DMS 273 treated with DMSO at 0.1 percent for 48 hours (cell line): ENCODE measurements around the gene UNC13B.
"Not testable (repeated sequence)": the region's sequence is repeated elsewhere in the genome, so short reads cannot be mapped to it uniquely, and the experiment has no call there.

ENCODE experiments used
- DNase-seq: peaks from one replicate; lab custom pipeline; 2025; lab: John Stamatoyannopoulos, UW

UNC13B gene

DNA sequence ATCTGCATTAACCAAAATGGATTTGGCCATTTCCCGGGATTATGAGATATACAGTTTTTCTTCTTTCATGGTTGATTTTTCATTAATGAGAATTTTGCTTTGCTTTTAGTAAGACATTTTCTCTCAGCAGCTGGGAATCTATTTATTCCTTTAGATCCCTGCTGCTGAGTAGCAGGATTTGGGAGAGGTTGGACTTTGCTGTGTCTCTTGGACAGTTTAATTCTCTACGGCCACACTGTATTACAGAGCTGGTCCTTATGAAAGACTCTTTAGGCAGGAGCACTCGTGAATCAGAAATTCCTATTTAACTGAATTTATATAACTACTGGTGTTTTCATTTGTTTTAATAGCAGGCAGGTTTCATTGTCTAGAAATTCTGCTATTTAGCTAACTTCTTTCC lies 1.6 kb downstream of the UNC13B start:
- DNase-seq: no peak

GRCh38 chr9:35164711-35165110 lies 2.9 kb downstream of the UNC13B start:
- DNase-seq: no peak

DNA sequence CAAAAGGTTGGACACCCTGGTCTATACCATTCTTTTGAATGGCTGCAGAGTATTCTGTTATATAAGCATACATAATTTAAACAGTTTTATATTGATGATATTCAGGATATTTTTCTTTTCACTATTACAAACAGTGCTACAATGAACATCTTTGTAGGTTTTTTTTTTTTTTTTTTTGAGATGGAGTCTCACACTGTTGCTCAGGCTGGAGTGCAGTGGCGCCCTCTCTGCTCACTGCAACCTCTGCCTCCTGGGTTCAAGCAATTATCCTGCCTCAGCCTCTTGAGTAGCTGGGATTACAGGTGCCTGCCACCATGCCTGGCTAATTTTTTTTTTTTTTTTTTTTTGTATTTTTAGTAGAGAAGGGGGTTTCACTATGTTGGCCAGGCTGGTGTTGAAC lies 5.6 kb downstream of the UNC13B start:
- DNase-seq: not testable (repeated sequence)

- no peak for DNase-seq
Measured at GRCh38 chr9:35168963-35169362, 7.2 kb downstream of the UNC13B start.

DNA sequence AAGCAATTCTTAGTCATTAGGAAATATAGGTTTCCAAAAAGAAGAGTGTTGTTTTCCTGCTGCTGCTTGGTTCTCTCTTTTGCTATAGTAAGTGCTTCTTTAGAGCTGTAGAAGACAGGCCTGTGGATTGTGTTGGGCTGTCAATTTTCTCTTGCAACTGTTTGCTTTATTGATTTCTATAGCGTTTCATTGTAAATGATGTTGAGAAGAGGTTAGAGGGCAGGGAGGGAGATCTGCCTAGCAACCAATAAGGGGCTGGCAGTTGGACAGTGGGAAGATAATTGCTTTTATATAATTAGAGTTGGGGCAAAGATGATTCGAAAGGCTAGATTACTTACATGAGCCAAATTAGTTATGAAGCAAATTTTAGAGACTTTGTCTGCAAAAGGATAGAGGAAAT lies 11.1 kb downstream of the UNC13B start:
- no peak for DNase-seq

DNA sequence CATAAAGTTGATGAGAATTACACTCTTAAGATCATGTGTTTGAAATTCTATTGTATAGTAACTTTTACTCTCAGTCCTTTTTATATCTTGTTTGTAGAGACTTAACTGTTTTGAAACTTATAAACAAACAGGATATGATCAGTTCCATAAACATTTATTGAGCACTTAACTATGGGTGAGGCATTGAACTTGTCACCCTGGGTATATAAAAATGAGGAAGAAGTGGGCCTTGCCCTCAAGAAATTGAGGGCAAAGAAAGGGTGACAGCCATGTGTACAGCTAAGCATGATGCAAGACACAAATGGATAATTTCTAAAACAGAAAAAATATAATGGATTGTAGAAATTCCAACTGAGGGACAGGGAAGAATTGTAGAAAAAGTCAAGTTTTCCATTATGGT lies 15.7 kb downstream of the UNC13B start:
- DNase-seq: no peak

- DNase-seq: no peak
Measured at GRCh38 chr9:35179347-35180280, 17.8 kb downstream of the UNC13B start.

DNA sequence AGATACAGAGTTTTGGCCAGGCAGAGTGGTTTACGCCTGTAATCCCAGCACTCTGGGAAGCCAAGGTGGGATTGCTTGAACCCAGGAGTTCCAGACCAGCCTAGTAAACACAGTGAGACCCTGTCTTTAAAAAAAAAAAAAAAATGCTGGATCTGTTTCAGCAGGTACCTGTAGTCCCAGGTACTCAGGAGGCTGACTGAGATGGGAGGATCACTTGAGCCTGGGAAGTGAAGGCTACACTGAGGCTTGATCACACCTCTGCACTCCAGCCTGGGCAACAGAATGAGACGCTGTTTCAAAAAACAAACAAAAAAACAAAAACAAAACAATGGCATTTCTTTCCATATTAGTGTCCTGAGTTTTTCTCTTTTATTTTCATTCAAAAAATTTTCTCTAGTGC lies 19.0 kb downstream of the UNC13B start:
- DNase-seq: no peak

GRCh38 chr9:35182401-35182800 lies 20.6 kb downstream of the UNC13B start:
- DNase-seq: not testable (repeated sequence)

DNA sequence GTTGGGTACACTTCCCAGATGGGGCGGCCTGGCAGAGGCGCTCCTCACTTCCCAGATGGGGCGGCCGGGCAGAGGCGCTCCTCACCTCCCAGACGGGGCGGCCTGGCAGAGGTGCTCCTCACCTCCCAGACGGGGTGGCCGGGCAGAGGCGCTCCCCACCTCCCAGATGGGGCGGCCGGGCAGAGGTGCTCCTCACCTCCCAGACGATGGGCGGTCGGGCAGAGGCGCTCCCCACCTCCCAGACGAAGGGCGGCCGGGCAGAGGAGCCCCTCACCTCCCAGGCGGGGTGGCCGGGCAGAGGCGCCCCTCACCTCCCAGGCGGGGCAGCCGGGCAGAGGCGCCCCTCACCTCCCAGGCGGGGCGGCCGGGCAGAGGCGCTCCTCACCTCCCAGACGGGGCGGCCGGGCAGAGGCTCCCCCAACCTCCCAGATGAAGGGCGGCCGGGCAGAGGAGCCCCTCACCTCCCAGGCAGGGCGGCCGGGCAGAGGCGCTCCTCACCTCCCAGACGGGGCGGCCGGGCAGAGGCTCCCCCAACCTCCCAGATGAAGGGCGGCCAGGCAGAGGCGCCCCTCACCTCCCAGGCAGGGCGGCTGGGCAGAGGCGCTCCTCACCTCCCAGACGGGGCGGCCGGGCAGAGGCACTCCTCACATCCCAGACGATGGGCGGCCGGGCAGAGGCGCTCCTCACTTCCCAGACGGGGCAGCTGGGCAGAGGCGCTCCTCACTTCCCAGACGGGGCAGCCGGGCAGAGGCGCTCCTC lies 21.4 kb downstream of the UNC13B start:
- DNase-seq: not testable (repeated sequence)

GRCh38 chr9:35183755-35184480 lies 22.1 kb downstream of the UNC13B start:
- not testable (repeated sequence) for DNase-seq

GRCh38 chr9:35186524-35186923 lies 24.7 kb downstream of the UNC13B start:
- DNase-seq: no peak

- DNase-seq: no peak
Measured at GRCh38 chr9:35190203-35190602, 28.4 kb downstream of the UNC13B start.

- no peak for DNase-seq
Measured at GRCh38 chr9:35191105-35191504, 29.3 kb downstream of the UNC13B start.

- DNase-seq: no peak
Measured at GRCh38 chr9:35193762-35194161, 32.0 kb downstream of the UNC13B start.

DNA sequence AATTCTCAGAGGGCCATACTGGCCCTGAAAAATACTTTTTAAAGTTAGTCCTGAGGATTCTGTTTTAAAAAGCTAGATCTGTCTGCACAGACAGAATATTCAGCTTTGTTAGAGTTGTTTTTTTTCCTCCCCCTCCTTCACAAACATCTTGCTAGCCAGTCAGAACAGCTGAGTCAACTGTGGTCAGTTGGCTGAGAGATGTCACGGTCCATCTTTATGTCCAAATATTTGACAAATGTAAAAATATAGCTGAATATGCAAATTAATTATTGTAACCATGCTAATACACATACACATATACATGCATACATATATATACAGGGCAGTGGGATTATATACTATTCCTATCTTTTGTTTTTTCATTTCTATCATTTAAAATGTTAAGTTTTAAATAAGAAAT lies 33.9 kb downstream of the UNC13B start:
- DNase-seq: no peak

GRCh38 chr9:35198191-35198590 lies 36.4 kb downstream of the UNC13B start:
- no peak for DNase-seq

- DNase-seq: no peak
Measured at GRCh38 chr9:35203528-35203927, 41.7 kb downstream of the UNC13B start.

DNA sequence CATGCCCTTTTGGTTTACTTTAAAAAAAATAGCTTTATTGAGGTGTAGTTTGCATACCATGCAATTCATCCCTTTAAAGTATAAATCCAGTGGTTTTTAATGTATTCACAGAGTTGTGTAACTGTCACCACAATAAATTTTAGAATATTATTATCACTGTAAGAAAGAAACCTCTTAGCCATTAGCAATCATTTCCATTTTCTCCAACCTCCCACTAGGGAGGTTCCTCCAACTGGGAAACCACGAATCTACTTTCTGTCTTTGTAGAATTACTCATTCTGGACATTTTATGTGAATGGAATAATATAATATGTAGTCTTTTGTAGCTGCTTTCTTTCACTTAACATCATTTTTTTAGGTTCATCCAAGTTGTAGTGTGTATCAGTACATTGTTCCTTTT lies 43.5 kb downstream of the UNC13B start:
- DNase-seq: no peak

DNA sequence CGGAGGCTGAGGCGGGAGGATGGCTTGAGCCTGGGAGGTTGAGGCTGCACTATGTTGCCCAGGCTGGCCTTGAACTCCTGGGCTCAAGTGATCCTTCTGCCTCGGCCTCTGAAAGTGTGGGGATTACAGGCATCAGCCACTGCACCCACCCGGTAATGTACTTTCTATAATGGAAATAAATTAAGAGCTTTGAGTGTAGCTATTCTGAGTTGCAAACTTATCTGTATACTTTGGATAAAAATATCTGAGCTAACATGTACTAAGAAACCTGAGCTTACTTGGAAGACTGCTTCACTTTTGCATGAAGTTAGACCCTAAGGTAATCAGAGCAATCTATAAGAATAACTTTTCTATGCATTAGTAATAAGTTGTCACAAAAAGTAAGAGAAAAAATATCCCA lies 50.0 kb downstream of the UNC13B start:
- no peak for DNase-seq

GRCh38 chr9:35220659-35221338 lies 59.0 kb downstream of the UNC13B start:
- no peak for DNase-seq

DNA sequence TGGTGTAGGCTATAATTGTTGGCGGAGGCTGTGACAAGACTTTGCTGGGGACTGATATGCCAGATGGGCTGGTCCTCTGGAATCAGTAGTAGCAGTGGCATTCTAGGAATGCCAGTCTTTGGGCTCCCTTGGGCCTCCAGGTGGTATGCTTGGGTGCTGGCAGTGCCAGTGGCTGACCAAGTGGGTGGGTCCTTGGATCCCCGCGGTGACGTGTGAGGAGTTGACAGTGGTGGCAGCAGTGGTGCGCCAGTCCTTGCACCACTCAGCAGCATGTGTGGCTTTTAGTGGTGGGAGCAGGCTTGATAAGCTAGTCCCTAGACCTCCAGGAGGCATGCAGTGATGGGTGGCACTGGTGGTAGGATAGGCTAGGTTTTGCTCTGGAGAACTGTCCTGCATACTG lies 63.9 kb downstream of the UNC13B start:
- DNase-seq: no peak
